Hindlimb muscle (tissue), 1 donor: ENCODE measurements around the gene ASF1A. TPM values are rescaled to one million over a fixed set of nuclear protein-coding genes. Genes with fewer than 3 reads are reported as not detected.

Experiments
- DNase-seq: peaks from one replicate; pipeline ENCODE4 v3.0.0-alpha.2; 2013
- polyA plus RNA-seq: library from polyadenylated mRNA; unstranded; fragments of 120-200 nt; gene quantifications from one replicate; pipeline ENCODE4 v1.2.1, GENCODE V29; 2013; ENCODE audit not compliant: insufficient read length

Gene ASF1A
- polyA plus RNA-seq, 1 donor, result 17.6 TPM

- DNase-seq, result no peak
These were observed 11.5 kb upstream of the ASF1A start for GRCh38 chr6:118882314-118882905.

DNA sequence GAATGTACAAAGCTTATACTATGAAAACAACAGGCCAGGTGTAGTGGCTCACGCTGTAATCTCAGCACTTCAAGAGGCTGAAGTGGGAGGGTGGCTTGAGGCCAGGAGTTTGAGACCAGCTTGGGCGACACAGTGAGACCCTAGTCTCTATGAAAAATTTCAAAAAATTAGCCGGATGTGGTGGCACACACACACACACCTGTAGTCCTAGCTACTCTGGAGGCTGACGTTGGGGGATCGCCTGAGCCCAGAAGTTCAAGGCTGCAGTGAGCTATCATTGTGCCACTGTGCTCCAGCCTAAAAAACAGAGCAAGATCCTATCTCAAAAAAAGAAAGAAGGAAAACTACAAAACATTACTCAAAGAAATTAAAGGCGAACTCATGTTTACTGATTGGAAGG is 7.3 kb upstream of the ASF1A start:
- DNase-seq, result no peak

DNA sequence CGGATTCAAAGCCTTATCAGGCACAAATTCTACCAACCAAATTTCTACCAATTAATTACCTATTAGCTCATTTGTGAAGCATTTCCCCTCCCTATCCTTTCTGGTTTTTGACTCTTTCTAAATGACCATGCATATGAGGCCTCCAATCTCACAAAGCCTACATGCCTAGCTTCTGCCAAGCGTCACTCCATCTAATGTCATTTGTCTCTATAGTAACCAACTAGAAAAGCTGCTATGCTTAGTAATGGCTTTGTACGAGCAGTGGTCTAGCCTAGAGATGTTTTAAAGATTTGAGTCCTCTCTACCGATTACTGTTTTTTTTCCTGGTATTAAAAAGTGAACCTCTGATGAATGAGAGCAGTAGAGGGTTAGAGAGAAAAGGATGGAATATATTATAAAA is 4.8 kb upstream of the ASF1A start:
- no peak for DNase-seq

- no peak for DNase-seq
These were observed 2.8 kb upstream of the ASF1A start for GRCh38 chr6:118890997-118891790.

DNA sequence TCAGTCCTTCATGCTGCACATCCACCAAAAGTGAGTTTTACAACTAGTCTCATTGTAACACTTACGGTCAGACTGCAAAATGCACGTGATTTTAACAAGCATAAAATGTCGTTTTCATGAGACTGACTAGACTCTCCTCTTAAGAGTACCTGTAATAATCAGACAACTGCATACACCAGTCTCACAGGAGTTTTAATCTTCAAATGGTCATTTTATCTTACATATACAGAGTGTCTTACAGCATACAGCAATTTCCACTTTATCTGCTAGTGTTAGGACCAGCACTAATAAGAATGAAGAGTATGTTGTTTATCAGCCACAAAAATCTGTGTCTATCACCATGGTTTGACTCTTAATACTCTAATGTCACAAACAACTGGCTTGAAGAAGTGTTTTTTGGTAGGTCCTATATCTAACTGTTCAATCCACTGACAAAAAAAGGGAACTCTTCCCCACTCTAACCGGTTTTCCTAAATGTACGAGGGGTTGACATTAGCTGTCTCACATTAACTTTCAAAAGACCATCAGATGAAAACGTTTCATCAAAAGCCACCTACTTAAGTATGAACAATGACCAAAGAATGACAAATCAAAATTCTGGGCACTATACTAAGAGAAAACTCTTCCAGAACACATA is 1.5 kb upstream of the ASF1A start:
- DNase-seq, result peak; percentile 8

DNA sequence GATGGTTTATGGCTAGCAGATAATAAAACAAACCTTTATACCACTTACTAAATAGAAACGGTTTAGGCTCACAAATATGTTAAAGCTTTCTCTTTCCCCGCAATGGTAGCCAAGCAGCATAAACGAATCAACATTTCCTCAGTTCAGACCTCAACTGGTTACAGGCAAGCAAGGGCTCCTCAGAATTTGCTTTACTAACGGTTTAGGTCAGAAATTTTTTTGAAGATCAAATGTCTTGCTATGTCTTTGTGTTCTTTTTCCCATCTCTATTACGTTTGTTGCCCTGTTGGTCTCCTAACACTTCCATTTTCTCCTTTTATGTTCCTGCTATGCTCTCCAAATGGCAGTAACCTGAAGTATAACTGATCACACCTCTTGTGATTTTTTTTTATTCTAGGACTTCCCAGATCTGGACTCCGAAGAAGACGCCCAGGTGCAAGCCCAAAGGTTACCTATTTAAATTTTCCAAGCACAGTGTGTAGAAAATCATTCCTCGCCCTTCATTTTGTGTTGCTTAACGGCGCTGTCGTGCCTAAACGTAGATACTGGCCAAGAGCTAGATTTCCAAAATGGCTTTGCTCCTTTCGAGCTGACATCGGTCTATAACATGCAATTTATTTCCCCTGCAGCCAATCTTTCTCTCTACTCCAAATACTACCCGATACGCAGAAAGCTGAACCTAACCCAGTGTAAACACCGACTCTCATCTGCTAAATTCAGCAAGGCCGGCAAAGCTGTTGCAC is 717 bp upstream of the ASF1A start:
- DNase-seq, result no peak

- DNase-seq, result peak; percentile 79
These were observed 691 bp downstream of the ASF1A start for GRCh38 chr6:118894425-118895260.

- DNase-seq, result no peak
These were observed 1.3 kb downstream of the ASF1A start for GRCh38 chr6:118895261-118895560.

GRCh38 chr6:118895859-118896258 is 1.9 kb downstream of the ASF1A start:
- no peak for DNase-seq

- DNase-seq, result no peak
These were observed 2.6 kb downstream of the ASF1A start for GRCh38 chr6:118896339-118897136.

GRCh38 chr6:118897386-118897785 is 3.4 kb downstream of the ASF1A start:
- no peak for DNase-seq

GRCh38 chr6:118899948-118900347 is 6.0 kb downstream of the ASF1A start:
- no peak for DNase-seq

- no peak for DNase-seq
These were observed 8.8 kb downstream of the ASF1A start for GRCh38 chr6:118902726-118903125.

DNA sequence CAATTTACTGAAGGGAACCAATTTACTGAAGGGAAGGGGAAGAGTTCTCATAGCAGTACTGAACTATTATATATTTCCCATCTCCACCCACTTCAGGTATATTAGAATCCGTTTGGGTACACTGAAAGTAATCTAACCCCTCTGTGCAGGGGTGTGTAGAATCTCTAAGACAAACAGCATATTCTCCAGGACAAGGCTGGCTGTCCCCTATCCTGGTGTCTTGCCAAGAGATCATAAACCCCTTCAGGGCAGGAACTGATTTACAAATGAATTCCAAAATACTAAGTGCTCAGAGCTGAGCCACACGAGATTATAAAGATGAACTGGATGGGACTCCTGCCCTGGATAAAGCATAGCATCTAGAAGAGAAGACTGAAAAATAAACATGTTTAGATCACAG is 9.2 kb downstream of the ASF1A start:
- no peak for DNase-seq

DNA sequence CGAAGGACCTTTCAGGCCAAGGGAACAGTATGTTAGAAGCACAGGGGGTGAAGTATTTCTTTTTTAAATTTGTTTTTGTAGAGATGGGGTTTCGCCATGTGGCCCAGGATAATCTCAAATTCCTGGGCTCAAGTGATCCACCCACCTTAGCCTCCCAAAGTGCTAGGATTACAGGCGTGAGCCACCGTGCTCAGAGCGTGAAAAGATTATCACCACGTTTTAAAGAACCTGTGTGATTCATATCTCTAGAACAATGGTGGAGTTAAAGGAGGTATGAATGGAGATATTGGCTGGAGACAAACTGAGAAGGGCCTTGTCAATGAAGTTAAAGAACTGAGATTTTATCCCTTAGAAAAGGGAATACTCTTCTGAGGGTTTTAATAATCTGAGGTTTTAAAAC is 9.7 kb downstream of the ASF1A start:
- no peak for DNase-seq

DNA sequence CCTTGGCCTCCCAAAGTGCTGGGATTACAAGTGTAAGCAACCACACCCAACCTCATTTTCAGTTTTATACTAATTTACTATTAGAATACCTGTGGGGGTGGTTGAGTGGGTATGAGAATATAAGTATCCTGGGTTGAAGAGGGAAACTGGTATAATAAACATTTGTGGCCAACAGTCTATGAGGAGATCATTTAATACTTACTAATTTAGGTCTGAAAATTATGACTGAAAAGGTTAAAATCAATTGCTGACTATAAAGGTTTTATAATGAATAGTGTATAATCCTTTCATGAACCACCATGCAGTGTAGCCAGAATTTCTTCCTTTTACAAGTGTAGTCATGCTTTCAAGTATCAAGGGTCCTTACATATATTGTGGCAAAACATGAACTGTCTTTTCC is 11.1 kb downstream of the ASF1A start:
- DNase-seq, result no peak

GRCh38 chr6:118905851-118906250 is 11.9 kb downstream of the ASF1A start:
- DNase-seq, result no peak

DNA sequence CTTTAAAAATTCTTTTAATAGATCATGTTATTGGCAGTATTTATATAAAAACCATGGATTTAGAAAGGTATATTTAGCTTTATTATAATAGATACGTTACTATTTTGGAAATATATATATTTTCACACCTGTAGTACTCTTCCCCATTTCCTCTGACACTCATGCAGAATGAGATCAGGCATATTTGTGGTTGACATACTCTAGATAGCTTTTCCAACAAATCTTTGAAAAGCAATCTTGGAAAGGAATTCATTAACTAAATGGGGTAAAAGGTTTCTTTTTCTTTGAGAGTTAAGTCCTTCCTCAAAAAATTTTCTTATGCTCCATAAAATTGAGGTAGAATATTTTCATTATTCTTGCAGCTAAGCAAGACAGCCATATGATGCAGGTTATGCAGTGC is 14.5 kb downstream of the ASF1A start:
- DNase-seq, result no peak

- DNase-seq, result no peak
These were observed 18.7 kb downstream of the ASF1A start for GRCh38 chr6:118912646-118913045.

DNA sequence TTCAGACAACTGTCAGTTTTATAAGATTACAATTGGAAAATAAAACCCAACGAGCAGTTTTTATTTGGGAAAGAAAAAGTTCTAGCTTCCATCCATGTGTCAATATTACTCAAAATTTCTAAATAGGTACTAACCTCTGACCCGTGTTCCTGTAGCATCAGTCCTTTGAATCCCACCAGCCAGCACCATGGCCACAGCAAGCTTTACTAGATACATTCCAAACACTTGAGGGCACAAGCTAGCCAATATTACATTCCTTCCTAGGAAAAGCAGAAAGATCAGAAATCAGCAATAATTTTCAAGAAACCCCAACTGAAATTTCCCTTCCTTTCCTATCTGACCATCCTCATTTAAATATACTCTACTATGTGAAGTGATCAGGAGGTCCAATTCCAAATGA is 19.2 kb downstream of the ASF1A start:
- DNase-seq, result no peak

- DNase-seq, result no peak
These were observed 20.6 kb downstream of the ASF1A start for GRCh38 chr6:118914598-118914997.
